Spleen (tissue), 7 donors: ENCODE measurements around the gene MADD.

Experiments
- CTCF ChIP-seq, 11 experiments: fragments of 200-600 bp in 7 of 11; fragments of 450-650 bp in 4 of 11; sonication (generic) in 4 of 11; IDR thresholded peaks in 8 of 11; conservative IDR thresholded peaks in 3 of 11; 1 replicate in 7 of 11; 2 replicates in 4 of 11; pipeline versions ENCODE4 v1.4.0 to v1.8.0; 2016 to 2021; ENCODE audit warnings: antibody characterized with exemption in 11 of 11, inconsistent platforms in 4 of 11, mild to moderate bottlenecking in 1 of 11
- POLR2A ChIP-seq, 3 donors: fragments of 450-650 bp; IDR thresholded peaks; one replicate each; pipeline ENCODE4 v1.5.1; 2017; ENCODE audit warnings: antibody characterized with exemption in 3 of 3, mild to moderate bottlenecking in 1 of 3
- POLR2AphosphoS5 ChIP-seq, 3 donors: sonication (generic); formaldehyde crosslinking; IDR thresholded peaks; one replicate each; pipeline ENCODE4 v1.5.1; 2017; ENCODE audit warnings: antibody characterized with exemption in 3 of 3
- donor health status: DM: no; HTN: no; CAD: no; lungs with moderate emphysema.
- donor health status: DM: no; HTN: no; CAD: no.
- donor health status: DM: no; HTN: no; CAD: no.

DNA sequence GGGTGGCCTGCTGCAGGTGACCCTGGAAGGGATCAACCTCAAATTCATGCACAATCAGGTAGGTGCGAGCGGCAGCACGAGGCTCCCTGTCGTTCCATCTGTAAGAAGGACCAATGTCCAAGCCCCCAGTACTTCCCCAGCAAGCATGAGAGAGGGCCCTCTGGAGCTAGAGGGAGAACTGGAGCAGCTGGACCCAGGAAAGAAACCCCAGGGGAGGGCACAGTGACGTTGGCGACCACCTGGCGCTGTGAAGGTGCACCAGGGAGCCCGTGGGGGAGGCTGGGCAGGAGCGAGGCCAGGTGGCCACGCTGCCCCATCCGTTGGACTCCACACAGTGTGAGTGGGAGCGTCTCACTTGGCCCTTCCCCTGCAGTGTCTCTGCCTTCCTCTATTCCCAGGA is 54.6 kb downstream of the MADD start:
- TF ChIP-seq CTCF (IDR thresholded peaks at IDR 0.05 in 8 of 11, conservative IDR thresholded peaks at IDR 0.05 in 3 of 11) (no peak), POLR2A (IDR thresholded peaks at IDR 0.05) (no peak), POLR2AphosphoS5 (IDR thresholded peaks at IDR 0.05) (peak in 1 of 3 donors; percentile 65)
